ENCODE data around the gene RPL29.
"Not testable (repeated sequence)": the region's sequence is repeated elsewhere in the genome, so short reads cannot be mapped to it uniquely, and the experiment has no call there.

The RPL29 gene

DNA sequence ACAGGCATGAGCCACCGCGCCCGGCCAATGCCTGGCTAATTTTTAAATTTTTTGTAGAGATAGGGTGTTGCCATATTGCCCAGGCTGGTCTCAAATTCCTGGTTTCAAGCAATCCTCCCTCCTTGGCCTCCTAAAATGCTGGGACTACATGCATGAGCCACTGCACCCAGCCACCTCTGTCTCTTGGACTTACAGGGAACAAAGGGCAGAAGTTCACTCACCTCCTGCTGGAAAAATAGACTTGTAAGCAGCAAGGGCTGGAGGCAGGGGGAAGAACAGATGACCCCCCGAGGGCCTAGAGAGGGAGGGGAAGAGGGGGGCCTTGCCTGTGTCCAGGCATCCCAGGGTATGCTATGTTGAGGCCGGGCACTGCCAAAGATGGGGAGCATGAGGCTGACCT is 38.5 kb upstream of the RPL29 start:
- peaks cover 23% of the 10 kb centered on the region for H3K27me3 ChIP-seq (ENCODE audit: insufficient read depth, low read length)
- no peak overlapping the region for H3K4me3 ChIP-seq (ENCODE audit: low read length)
- peaks cover 3% of the 10 kb centered on the region for H3K9me3 ChIP-seq (ENCODE audit: low read length)
- peaks cover 2% of the 10 kb centered on the region for H3K4me1 ChIP-seq (ENCODE audit: insufficient read depth, low read length)
- no peaks in the 10 kb centered on the region for H3K36me3 ChIP-seq (ENCODE audit: insufficient read depth, low read length)
- no peak overlapping the region for H2AFZ ChIP-seq (ENCODE audit: low read depth, low read length)

DNA sequence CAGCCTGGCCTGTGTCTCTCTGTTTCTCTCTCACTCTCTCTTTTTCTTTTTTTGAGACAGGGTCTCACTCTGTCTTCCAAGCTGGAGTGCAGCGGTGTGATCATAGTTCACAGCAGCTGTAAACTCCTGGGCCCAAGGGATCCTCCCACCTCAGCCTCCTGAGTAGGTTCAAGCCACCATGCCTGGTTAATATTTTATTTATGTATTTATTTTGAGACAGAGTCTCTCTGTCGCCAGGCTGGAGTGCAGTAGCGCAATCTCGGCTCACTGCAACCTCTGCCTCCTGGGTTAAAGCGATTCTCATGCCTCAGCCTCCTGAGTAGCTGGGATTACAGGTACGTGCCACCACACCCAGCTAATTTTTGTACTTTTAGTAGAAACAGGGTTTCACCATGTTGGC is 38.1 kb upstream of the RPL29 start:
- not testable (repeated sequence) for H2AFZ ChIP-seq (ENCODE audit: low read depth, low read length); H3K4me3 ChIP-seq (ENCODE audit: low read length); H3K9me3 ChIP-seq (ENCODE audit: low read length); H3K36me3 ChIP-seq (ENCODE audit: insufficient read depth, low read length); H3K4me1 ChIP-seq (ENCODE audit: insufficient read depth, low read length)
- H3K27me3 ChIP-seq (ENCODE audit: insufficient read depth, low read length): peaks cover 19% of the 10 kb centered on the region

DNA sequence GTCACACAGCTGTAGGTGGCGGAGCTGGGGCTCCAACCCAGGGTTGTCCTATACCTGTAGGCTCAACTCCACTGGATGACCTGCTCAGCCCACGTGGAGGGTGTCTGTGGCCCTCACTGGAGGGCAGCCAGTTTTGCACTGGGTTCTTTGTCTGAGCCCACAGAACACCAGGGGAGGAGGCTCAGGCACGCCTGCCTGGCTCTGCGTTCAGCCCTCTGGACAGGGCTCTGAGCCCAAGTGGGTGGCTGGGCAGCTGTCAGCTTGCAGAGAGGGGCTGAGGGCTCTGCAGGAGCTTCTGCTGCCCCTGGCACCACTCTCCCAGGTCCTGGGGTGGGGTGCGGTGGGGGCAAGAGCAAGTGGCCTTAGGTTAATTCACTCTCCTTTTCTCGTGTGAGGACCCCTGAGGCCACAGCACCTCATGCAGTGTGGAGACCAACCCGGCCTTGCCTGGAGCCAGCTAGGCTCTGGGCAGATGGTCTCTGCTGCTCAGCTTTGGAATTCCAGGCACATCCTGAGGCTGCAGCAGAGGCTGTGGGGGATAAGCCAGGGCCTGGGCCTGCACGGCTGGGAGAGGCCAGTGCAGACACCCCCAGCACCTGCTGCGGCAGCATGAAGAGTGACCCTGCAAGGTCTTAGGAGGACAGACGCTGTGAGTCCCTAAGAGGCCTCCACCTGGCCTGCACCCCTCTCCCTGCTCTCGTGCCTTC is 37.2 kb upstream of the RPL29 start:
- Histone ChIP-seq H3K4me3 (ENCODE audit: low read length) (no peak overlapping the region), H3K27me3 (ENCODE audit: insufficient read depth, low read length) (peaks cover 13% of the 10 kb centered on the region), H3K36me3 (ENCODE audit: insufficient read depth, low read length) (no peaks in the 10 kb centered on the region), H2AFZ (ENCODE audit: low read depth, low read length) (no peak overlapping the region), H3K4me1 (ENCODE audit: insufficient read depth, low read length) (peaks cover 2% of the 10 kb centered on the region), H3K9me3 (ENCODE audit: low read length) (peaks cover 3% of the 10 kb centered on the region)

DNA sequence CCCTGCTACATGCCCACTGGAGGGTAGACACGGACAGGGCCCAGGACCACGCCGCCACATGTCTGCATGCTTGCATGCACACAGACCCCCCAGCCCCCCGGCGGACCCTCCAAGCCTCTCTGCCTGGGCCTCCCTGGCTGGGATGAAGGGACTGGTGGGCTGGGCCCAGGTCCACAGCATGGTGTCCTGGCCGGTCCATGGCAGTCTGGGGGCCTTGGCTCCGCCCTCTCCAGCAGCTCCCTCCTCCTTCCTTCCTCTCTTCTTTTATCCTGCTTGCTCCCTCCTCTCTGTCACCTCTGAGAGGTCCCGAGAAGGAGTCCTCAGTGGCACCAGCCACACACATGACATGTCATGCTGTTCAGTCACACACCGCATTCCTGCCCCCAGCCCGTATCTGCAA is 36.2 kb upstream of the RPL29 start:
- Histone ChIP-seq H3K27me3 (ENCODE audit: insufficient read depth, low read length) (peaks cover 9% of the 10 kb centered on the region), H3K4me3 (ENCODE audit: low read length) (no peak overlapping the region), H3K4me1 (ENCODE audit: insufficient read depth, low read length) (peaks cover 2% of the 10 kb centered on the region)

DNA sequence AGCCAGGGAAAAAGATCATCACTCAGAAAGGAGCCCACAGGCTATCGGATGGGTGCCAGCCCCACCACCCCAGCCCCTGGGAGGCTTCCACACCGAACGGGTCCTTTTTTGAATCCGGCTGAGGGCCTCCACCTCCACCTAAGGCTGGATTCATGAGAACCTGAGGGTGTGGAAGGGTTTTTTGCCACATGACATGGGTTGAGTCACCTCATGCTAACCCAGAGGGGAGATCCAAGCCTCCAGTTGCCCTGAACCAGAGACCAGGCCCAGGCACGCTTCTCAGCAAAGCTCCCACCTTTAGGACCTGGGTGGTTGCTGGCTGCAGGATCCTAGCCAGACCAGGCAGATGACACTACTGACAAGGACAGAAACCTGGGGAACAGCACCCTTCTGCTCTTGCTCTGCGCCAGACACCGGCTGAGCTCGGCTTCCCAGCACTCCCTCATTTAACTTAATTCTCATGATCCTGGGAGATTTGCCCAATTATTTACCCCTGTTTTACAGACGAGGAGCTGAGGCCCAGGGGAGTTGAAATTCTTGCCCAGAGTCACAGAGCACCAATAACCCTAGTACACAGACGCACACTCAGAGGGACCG is 35.1 kb upstream of the RPL29 start:
- H3K4me1 ChIP-seq (ENCODE audit: insufficient read depth, low read length): peaks cover 2% of the 10 kb centered on the region
- H3K9me3 ChIP-seq (ENCODE audit: low read length): peaks cover 3% of the 10 kb centered on the region
- no peaks in the 10 kb centered on the region for H3K36me3 ChIP-seq (ENCODE audit: insufficient read depth, low read length)
- no peak overlapping the region for H2AFZ ChIP-seq (ENCODE audit: low read depth, low read length)
- peaks cover 5% of the 10 kb centered on the region for H3K27me3 ChIP-seq (ENCODE audit: insufficient read depth, low read length)
- no peak overlapping the region for H3K4me3 ChIP-seq (ENCODE audit: low read length)

More for the DNA sequence above, 36.2 kb upstream of the RPL29 start:
- peaks cover 3% of the 10 kb centered on the region for H3K9me3 ChIP-seq (ENCODE audit: low read length)
- no peaks in the 10 kb centered on the region for H3K36me3 ChIP-seq (ENCODE audit: insufficient read depth, low read length)
- no peak overlapping the region for H2AFZ ChIP-seq (ENCODE audit: low read depth, low read length)

DNA sequence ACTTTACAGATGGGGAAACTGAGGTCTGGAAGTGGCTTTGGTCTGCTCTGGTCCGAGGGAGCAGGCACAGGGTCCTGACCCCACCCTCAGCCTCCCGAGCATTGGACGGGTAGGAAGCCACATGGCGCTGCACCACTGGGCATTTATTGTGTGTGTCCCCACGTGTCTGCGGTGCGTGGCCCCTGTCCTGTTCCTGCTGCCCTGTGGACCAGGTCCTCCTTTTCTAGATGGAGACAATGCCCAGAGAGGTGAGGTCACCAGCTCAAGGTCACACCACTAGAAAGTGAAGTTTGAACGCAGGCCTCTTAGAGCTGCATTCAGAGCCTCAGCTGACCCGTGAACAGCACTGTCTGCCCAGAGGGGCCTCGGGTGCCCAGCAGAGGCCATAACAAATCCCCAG is 33.8 kb upstream of the RPL29 start:
- no peak overlapping the region for H2AFZ ChIP-seq (ENCODE audit: low read depth, low read length)
- peaks cover 3% of the 10 kb centered on the region for H3K9me3 ChIP-seq (ENCODE audit: low read length)
- H3K4me3 ChIP-seq (ENCODE audit: low read length): no peak overlapping the region
- peaks cover 2% of the 10 kb centered on the region for H3K4me1 ChIP-seq (ENCODE audit: insufficient read depth, low read length)
- peaks cover 9% of the 10 kb centered on the region for H3K27me3 ChIP-seq (ENCODE audit: insufficient read depth, low read length)
- no peaks in the 10 kb centered on the region for H3K36me3 ChIP-seq (ENCODE audit: insufficient read depth, low read length)

DNA sequence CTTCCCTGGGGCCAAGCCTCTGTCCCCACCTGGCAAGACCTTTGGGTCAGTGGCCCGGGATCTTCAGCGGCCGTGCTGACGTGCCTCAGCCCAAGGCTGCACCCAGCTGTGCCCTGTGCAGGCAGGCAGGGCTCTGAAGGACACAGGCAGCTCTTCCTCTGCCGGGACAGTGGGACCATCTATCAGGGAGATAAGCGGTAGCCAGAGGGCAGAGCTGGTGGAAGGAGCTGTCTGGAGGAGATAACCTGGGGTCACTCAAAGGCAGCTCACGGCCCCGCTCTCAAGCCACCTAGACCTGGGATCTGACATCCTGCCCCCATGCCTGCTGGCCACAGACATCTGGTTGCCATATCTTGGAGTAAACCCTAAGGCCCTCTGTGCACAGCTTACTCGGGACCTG is 33.4 kb upstream of the RPL29 start:
- Histone ChIP-seq H3K9me3 (ENCODE audit: low read length) (peaks cover 3% of the 10 kb centered on the region), H3K27me3 (ENCODE audit: insufficient read depth, low read length) (peaks cover 9% of the 10 kb centered on the region), H3K4me3 (ENCODE audit: low read length) (no peak overlapping the region), H3K36me3 (ENCODE audit: insufficient read depth, low read length) (no peaks in the 10 kb centered on the region), H3K4me1 (ENCODE audit: insufficient read depth, low read length) (peaks cover 2% of the 10 kb centered on the region), H2AFZ (ENCODE audit: low read depth, low read length) (no peak overlapping the region)

DNA sequence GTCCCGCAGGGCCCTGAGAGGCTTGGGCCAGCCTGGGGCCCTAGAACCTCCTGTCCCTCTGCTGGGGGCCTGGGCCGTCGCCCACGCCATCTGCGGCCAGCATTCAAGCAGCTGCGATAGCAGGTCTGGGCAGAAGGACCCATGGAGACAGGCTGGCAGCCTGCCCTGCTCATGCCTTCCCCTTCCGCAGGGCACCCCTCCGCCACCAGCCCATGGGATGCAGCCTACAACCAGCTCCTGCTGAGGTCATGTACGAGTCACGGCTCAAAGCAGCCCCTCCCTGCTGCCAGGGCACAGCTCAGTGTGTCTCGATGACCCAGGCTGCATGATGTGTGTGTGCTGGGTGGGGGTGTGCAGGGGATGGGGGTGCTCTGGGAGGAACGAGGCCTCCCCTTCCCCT is 32.9 kb upstream of the RPL29 start:
- Histone ChIP-seq H3K36me3 (ENCODE audit: insufficient read depth, low read length) (no peaks in the 10 kb centered on the region), H3K9me3 (ENCODE audit: low read length) (peaks cover 3% of the 10 kb centered on the region), H3K4me1 (ENCODE audit: insufficient read depth, low read length) (peaks cover 2% of the 10 kb centered on the region), H3K4me3 (ENCODE audit: low read length) (no peak overlapping the region), H3K27me3 (ENCODE audit: insufficient read depth, low read length) (peaks cover 9% of the 10 kb centered on the region), H2AFZ (ENCODE audit: low read depth, low read length) (no peak overlapping the region)

DNA sequence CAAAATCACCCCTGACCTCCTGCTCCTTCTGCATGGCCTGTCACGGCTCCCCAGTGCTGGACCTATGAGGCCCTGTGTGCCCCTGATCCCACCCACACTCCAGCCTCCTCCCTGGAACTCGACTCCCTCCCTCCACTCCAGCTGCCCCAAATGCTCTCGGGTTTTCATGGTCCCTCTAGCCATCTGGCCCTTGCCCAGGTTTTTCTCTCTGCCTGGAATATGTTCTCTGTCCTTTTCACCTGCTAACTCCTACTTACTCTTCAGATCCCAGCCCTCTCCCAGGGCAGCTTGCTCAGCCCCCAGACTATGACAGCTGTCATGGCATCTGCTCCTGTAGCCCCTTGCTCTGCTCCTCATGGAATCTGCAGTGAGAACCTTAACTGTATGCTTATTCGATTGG is 30.3 kb upstream of the RPL29 start:
- H3K4me3 ChIP-seq (ENCODE audit: low read length): no peak overlapping the region
- H2AFZ ChIP-seq (ENCODE audit: low read depth, low read length): no peak overlapping the region
- H3K36me3 ChIP-seq (ENCODE audit: insufficient read depth, low read length): no peaks in the 10 kb centered on the region
- no peaks in the 10 kb centered on the region for H3K9me3 ChIP-seq (ENCODE audit: low read length)
- H3K4me1 ChIP-seq (ENCODE audit: insufficient read depth, low read length): no peaks in the 10 kb centered on the region
- peaks cover 9% of the 10 kb centered on the region for H3K27me3 ChIP-seq (ENCODE audit: insufficient read depth, low read length)

DNA sequence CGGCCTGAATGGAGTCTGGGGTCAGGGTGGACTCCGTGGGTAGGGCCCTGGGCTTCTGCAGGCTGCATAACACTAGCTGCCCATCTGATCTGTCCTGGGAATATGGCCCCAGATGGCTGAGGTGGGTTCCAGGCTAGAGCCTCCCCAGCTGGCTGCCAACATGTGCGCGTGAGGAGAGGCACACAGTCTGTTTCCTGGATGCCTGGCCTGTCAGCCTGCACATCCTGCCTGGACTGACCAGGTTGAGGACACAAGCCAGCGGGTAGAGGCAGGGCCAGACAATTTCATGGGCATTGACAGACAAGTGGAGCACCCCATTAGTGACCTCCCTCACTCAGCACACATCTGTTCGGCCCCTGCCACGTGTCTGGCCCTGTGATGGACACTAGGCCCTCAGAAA is 29.8 kb upstream of the RPL29 start:
- H3K27me3 ChIP-seq (ENCODE audit: insufficient read depth, low read length): peaks cover 9% of the 10 kb centered on the region
- H3K4me1 ChIP-seq (ENCODE audit: insufficient read depth, low read length): no peaks in the 10 kb centered on the region
- no peaks in the 10 kb centered on the region for H3K9me3 ChIP-seq (ENCODE audit: low read length)
- H3K36me3 ChIP-seq (ENCODE audit: insufficient read depth, low read length): no peaks in the 10 kb centered on the region
- H2AFZ ChIP-seq (ENCODE audit: low read depth, low read length): no peak overlapping the region
- no peak overlapping the region for H3K4me3 ChIP-seq (ENCODE audit: low read length)

DNA sequence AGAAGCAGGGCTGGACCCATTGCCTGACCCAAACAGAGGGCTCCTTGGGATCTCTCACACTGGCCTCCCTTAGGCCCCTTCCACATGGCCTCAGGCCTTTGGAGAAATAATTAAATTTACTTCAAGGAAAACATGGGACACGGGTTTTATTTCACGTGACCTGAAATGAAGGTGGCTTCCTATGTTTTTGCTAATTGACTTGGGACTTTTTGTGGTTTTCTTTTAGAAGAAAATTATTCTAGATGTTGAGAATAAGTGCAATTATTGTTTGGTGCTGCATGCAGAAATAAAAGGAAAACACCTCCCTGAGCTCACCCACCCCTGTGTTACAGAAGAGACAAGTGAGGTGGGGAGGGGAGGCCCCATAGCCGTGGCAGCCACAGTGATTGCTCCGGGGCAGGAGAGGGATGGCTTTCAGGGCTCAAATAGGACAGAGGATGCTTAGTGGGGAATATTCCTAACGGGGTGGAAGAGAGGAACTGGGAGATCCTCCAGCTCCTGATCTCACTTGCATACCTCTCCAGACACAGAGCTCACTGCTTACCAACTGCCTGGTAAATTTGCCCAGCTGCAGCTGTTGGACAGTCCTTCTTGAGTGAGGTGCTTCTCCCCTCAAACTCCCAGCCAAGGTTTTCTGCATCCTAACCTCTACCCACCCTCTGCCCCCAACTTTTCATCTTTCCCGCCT is 29.2 kb upstream of the RPL29 start:
- H3K27me3 ChIP-seq (ENCODE audit: insufficient read depth, low read length): peaks cover 9% of the 10 kb centered on the region
- H3K36me3 ChIP-seq (ENCODE audit: insufficient read depth, low read length): no peaks in the 10 kb centered on the region
- no peak overlapping the region for H2AFZ ChIP-seq (ENCODE audit: low read depth, low read length)

DNA sequence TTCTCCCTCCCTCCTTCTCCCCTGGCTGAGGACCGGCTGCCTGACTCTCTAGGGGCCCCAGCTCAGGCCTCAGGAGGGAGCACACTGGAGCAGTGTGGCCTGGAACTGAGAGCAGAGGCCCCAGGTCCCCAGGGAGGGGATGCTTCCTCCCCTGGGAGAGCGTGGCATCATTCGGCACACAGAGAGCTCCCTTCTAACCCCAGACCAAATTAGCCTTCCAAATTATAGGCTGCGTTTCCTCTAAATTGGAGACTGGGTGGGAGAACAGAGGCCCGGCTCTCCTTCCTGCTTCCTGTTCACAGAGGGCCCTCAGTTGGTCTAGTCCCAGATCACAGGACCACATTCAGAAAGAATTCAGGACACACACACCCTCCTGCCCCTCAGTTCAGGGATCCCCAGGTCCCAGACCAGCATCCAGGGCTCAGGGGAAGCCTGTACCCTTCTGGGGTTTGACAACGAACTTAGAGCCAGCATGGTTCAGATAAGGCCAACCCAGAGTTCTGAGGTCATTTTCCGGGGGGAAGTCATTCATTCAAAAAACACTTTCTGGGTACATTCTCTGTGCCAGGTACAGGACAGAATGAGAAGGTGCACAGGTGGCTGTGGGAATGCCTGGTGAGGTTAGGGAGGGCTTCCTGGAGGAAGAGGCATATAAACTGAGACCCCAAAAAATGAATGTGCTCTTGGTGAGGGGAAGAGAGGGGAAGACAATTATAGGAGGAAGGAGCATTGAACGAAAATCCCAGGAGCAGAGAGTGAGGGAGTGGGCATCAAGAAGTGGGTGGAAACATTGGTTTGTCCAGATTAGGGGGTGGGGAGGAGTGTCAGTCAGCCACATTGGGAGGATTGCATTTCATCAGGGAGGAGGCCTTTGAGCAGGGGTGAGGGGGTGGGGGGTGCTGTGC is 28.4 kb upstream of the RPL29 start:
- Histone ChIP-seq H3K9me3 (ENCODE audit: low read length) (no peaks in the 10 kb centered on the region), H3K27me3 (ENCODE audit: insufficient read depth, low read length) (peaks cover 9% of the 10 kb centered on the region), H2AFZ (ENCODE audit: low read depth, low read length) (no peak overlapping the region), H3K36me3 (ENCODE audit: insufficient read depth, low read length) (no peaks in the 10 kb centered on the region), H3K4me1 (ENCODE audit: insufficient read depth, low read length) (no peaks in the 10 kb centered on the region), H3K4me3 (ENCODE audit: low read length) (no peak overlapping the region)

More for the DNA sequence above, 29.2 kb upstream of the RPL29 start:
- H3K4me1 ChIP-seq (ENCODE audit: insufficient read depth, low read length): no peaks in the 10 kb centered on the region
- H3K4me3 ChIP-seq (ENCODE audit: low read length): no peak overlapping the region
- no peaks in the 10 kb centered on the region for H3K9me3 ChIP-seq (ENCODE audit: low read length)
